NCI-H128 (cell line): Measurements from ENCODE around the gene MAP4.
"Not testable (repeated sequence)": the region's sequence is repeated elsewhere in the genome, so short reads cannot be mapped to it uniquely, and the experiment has no call there.

Source experiments
- DNase-seq: peaks from one replicate; lab custom pipeline; 2025; ENCODE audit not compliant: unreplicated experiment; lab: John Stamatoyannopoulos, UW

Gene MAP4

DNA sequence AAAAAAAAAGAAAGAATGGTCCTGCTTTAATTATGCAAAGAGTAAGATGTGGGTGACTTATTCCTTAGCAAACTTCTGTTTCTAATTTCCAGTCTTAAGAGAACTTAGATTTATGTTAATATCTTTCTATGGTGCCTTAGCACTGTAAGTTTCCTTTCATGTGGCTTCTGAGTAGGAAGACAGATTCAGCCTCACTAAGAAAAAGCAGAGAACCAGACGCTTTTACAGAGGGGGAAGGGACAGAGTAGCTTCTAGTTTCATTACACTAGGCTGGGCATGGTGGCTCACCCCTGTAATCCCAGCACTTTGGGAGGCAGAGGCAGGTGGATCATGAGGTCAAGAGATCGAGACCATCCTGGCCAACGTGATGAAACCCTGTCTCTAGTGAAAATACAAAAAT, 118.3 kb downstream of the MAP4 start:
- DNase-seq, result no peak

DNA sequence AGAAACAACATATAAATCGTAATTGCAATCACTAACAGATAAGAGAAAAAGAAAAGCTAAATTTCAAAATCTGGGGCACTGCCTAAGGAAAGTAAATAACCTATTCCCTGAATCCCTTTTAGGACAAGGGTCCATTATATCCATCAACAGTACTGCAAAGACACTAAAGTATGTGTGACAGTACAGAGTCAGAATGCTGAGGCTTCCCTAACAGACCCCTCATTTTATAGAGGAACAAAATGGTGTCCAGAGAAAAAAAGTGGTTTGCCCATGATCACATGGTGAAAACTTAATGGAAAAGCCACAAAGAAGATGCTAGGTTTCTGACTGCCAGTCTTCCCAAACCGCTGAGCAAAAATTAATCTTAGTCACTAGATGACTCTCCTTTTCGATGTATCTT, 119.5 kb downstream of the MAP4 start:
- no peak for DNase-seq

DNA sequence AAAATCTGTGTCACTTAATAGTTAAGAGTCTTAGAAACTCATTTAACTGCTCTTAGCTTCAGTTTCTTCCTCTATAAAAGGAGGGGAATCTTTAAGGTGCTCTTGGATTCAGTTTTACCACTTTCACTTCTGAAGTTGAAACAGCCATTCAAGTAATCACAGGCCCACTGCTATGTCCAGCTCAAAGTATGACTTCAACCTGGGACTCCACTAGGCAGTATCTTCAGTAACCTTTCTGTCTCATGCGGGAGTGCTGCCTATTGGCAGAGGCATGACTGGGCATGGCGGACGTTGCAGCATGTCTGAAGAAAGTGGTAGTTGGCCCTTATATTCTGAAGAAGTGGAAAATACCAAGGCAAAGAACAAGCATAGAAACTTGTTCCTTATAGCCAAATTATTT, 121.0 kb downstream of the MAP4 start:
- no peak for DNase-seq

DNA sequence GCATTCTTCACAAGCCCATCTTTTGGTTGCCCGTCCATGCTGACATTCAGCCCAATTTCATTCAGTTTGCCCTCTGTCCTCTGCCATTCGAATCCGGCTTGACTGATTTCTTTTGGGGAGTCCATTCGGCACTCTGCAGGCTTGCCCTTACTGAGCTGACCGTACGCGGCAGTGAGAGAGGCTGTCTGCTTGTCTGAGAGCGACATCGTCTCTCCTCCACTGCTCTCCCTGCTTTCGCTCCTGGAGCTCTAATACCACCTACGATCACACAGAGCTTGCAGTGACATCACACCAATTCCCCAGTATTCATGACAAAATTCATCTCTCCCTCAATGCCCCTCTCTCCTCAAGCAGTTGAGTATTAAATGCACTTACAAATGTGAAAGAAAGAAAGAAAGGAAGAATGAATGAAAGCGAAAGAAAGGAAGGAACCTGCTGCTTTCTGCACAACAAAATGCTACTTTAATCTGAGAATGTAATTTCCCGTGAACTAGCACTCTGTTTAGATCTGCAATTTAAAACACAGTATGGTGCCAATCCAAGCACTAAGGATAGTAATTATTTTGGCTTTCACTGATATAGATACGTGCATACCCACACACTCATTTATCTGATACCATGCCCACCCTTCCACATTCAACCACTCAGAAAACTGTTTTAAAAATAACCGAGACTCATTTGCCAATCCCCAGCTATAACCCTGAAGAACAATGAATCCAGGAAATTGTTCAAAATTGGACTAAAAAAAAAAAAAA, 123.8 kb downstream of the MAP4 start:
- no peak for DNase-seq

DNA sequence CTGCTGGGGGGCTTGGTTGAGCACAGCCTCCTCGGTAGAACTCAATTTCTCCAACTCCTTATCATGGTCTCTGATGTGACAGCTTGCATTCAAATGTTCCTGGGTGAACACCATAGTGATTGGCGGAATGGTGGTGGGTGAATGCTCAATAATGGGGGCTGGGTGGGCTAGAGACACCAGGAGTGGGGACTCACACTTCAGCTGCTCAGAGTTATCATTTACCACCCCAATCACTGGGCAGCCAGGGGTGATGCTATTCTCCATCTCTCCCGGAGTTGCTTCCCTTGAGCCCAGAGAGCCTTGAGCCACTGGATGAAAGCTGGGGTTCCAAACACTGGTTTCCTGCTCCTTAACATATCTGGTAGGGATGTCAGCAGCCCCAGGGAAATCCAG, 124.6 kb downstream of the MAP4 start:
- DNase-seq, result no peak

DNA sequence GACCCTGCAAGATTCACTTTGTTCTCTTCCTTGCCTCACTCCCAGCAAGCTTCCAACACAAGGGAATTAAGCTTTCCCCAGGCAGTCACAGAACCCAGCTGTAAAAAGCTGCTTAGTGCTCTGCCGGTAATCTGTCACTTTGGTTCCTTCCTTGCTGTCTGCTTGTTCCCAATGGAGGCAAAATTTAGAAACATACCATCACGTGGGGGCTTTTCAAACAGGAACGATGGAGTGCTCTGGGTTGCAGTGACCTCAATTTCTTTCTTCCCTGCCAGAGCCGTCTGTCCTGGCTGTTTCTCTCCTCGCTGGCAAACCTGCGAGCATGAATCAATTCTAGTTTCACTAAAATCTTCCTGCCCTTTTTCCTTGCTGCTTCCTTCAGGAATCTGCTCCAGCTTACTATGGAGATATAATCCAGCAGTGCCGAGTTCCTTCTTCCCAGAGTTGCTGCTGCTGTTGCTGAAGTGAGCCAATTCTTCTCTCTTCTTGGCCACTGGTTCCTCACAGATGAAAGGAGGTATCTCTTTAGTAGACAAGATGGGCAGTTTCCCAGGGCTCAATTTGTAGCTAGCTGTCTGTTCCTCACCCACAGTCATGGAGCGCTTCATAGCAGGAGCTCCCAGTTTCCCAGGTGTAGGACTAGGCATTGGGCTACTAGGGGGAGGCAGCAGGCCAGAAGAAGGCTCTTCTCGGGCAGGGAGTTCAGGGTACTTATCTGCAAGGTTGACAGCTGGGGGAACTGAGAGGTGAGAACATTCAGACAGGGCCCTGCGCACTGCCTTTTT, 125.2 kb downstream of the MAP4 start:
- no peak for DNase-seq

DNA sequence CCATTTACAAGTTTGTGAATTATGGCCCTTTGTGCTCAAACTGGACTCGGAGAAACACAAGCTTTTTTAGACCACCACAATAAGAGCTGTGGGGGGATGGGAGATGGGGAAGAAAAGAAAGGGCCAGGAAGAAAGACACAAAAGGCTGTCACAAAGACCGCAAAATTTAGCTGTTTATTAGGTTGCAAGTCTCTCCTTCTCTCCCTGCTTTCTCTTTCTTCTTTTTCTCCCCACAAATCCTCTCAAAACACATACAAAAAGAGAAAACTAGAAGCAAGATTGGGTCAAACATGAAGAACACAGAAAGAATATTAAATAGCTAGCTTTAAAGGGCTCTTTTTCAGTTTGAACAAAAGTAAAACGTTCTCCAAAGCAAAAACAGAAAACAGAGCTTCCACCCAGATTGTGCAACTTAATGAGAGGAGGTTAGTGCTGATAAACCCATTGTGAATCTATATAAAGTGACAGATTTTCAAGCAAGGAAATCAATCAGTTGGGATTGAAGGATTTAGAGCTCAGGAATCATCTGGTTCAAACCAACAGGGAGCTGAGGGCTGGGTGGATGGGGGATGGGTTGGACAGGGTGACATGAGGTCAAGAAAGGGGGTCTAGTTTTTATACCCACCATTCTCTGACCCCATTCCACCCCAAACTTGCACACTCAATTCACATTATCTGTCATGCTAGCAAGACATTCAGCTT, 125.9 kb downstream of the MAP4 start:
- no peak for DNase-seq

DNA sequence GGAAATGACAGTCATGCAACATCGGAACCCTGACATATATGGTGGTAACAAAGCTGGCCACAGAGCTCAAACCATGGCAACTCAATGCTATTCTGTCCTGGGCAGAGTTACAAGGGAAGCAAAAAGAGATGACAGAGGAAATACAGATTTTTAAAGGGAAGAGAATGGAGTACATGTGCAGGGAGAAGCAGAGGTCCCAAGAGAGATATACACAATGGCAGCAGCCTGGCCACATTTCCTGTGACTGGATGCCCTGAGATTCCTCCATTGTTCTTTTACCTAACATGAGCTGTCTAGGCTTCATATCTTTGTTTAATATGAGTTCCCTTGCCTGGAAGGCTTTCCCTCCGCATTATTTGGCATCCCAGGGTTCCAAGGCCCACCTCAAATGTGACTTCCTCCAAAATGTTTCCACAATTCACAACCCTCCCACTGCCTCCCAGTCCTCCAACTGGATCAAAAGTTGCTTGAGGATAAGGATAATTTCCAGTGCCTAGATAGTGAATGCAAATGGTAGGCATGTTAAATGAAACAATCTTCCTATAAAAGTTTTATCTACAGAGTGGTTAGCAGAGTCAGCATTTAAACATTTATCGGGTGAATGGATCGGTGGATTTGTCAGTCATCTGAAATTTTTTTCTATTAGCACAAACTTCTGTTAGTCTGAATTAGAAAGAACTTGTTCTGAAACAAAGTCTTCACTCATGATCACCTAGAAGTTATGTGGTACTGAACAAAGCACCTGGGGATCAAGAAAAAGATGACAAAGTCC, 127.0 kb downstream of the MAP4 start:
- no peak for DNase-seq

DNA sequence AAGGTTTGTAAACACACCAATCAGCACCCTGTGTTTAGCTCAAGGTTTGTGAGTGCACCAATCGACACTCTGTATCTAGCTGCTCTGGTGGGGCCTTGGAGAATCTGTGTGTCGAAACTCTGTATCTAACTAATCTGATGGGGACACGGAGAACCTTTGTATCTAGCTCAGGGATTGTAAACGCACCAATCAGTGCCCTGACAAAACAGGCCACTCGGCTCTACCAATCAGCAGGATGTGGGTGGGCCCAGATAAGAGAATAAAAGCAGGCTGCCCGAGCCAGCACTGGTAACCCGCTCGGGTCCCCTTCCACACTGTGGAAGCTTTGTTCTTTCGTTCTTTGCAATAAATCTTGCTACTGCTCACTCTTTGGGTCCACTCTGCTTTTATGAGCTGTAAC, 128.2 kb downstream of the MAP4 start:
- not testable (repeated sequence) for DNase-seq

DNA sequence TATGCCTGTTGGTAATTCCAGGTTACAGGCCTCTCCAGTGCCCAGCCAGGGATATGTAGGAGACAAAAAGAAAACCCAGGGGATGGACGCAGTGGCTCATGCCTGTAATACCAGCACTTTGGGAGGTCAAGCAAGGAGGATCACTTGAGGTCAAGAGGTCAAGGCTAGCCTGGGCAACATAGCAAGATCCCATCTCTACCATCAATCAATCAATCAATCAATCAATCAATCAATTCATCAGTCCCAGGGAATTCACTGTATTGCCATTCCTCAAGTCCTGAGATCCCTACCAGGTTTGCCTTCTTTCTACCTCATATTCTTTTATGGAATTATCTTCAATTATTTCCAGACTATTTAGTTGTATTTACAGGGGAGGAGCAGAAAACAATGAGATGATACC, 131.0 kb downstream of the MAP4 start:
- no peak for DNase-seq

DNA sequence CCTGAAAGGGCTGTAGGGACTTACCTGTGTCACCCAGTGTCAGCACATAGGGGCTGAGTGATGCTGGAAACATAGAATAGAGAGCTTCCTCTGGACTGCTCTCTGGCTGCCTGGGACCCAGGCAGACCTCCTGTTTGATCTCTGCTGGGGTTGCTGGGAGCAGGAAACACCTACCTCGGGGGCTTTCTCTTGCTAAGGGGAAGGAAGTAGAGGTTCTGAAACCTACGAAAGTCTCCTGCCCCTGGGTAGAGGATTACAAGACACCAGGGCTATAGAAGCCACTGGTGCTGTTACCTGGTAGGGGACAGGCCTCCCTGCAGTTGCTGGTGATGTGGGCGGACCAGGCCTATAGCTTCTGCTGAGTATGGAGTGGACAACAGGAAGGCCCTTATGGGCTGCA, 131.6 kb downstream of the MAP4 start:
- DNase-seq, result no peak

DNA sequence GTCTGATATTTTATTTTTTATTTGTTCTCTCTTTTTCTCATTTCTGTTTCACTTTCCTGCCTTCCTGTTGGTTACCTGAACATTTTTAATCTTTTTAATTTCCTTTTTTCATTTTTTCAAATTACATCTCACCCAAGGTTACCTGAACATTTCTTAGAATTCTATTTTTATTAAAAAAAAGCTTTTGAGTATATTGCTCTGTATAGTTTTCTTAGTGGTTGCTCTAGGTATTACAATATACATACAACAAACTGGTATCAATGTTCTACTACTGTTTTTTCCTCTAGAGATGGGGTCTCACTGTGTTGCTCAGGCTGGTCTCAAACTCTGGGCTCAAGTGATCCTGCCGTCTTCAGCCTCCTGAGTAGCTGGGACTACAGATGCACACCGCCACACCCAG, 133.9 kb downstream of the MAP4 start:
- DNase-seq, result no peak

DNA sequence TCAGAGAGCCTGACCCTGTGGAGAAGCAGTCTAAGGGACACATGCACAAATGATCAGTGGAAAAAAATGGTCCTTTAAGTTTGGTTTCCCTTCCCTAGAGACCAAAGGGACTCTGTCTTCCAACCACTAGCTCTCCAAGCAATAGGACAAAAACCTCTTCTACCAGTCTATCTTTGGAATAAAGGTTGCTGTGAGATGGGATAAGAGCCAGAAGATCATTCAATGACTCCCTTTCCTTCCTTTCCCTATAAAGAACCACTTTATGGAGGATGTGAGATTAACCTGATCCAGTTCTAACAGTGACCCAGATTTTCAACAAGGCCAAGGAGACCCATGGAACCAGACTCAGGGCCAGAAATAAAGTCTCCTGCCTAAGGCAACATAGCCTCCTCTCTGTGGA, 138.5 kb downstream of the MAP4 start:
- no peak for DNase-seq

DNA sequence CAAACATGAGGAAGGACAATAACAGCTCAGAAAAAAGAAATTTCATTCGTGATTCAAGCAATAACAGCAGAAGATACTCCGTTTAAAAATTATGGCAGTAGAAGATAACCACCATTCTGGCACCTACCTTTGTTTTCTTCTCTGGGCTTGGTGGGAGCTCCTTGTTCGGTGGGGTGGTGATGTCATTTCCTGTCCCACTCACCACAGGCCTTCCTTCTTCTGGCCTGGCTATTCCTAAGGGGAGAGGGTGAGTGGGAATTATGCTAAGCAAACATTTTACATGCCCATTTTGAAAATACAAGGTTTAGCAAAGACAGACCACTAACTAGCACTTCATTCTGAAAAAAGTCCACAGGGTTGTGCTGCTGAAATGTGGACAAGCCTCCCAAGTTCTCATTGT, 138.9 kb downstream of the MAP4 start:
- DNase-seq, result no peak

DNA sequence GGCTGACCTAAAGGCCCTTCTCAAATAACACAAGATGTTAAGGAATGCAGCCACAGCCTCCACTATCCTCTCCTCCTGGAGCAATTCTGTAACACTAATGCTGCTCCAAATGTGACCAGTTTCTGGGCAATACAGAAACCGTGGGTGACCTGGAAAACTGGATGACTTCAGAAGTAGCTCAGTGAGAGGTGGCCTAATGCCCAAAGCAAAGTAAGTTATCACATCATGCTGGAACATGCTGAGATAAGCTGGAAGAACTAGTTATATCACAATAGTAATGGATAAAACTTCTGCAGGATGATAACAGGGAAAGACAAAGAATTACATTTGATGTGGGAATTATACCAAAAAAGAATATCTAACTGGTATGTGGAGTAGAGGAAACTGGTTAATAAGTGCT, 141.3 kb downstream of the MAP4 start:
- no peak for DNase-seq

DNA sequence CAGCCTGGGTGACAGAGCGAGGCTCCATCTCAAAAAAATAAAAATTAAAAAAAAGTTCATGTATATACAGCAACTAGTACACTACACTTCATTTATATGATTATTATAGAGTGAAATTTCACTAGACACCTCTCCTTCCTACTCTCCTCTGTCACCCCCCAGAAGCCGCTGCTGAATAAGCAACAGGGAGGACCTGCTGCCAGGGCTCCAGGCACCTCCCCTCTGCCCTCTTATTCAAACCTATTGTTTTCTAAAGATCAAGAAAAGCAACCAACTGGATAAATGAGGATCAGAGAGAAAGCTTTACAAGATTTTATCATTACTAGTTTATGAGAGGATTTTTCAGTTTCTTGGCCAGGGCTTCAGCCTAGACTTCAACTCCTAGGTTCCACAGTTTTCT, 141.8 kb downstream of the MAP4 start:
- DNase-seq, result no peak

DNA sequence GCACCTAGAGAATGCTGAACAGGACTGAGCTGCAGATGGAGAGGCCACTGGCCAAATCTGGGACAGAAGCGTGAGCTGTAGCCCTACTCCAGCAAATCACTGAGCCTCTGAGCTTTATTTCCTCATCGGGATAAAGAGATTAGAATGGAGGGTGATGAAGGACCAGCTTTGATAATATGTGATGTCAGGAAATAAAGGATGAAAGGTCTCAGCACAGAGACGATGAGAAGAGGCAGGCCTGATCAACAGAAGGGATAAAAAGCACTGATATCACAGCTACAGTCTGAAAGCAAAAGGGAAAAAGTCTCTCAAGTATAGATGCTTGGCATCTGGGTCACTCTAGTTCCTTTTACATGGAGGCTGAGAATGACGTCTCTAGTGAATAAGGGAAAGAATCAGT, 143.3 kb downstream of the MAP4 start:
- no peak for DNase-seq

DNA sequence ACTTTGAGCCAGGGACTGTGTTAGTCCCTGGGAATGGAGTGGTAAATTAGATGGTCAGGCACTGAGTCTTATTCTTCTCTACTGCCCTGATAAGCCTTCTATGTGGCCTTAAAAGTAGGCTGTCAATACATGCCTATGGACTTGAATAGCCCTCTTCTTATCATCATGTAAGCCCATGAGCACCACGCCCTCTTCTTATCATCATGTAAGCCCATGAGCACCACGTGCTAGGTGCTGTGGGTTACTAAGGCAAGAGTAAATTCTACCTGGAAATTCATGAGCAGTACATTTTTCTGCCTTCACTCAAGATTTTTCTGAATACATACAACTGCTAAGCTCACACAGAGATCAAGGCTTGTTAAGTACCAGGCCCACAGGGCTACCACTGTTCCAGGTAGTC, 144.8 kb downstream of the MAP4 start:
- no peak for DNase-seq

DNA sequence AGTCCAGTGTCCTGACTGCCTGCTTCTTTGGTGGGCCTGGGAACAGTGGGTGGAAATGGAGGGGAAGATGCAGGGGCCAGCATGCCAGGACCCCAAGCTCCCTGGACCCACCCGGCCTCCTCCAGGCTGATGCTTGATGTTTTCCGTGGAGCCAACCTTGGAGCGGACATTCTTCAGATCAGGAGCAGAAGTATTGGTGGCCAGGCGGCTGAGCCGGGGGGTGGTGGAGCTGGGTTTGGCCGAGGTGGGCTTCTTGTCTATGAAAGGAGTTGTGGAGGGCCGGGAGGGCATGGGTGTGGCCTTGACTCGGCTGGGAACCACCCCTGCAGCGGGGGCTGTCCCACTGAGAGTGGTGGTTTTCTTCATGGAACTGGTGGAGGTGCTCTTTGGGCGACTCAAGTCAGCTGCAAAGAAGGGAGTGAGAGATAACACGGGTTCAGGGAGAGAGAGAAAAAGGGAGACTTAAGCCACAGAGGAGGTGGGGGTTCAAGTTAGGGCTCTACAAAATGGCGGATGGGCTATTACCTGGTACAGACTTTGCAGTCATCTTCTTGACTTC, 145.4 kb downstream of the MAP4 start:
- no peak for DNase-seq

DNA sequence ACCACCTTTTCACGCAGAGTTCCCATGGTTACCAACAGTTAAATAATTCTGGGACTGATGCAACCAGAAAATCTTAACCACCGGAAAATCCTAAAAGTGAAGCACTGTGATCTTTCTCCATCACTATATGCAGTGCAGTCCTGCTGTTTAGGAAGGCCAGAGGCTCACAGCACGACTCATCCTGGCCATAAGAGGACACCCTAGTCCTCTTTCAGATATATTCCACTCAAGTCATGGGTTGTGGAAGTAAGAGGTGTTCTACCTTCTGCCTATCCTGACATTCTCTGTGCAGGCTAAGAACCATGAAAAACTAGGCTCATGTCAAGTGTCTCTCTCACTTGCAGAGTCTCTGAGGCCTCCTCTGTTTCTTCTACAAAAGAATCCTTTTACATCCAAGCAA, 146.1 kb downstream of the MAP4 start:
- DNase-seq, result no peak

DNA sequence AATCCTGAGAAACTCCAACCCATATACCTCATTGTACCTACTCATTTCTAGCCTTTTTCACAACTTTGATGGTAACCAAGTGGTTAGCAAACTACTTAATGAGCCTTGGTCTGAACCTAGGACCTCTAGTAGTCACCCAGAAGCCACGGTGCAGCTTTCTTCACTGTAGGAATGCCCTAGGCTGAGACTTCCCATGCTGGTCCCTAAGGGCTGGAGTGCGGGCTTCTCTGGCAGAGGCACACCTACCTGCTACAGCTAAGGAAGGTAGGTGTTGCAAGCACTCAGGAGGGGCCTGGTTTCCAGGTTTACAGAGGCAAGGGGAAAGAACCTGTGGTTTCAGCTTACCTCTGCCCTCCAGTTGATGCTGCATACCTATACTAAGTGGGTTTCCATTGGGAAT, 147.9 kb downstream of the MAP4 start:
- DNase-seq, result no peak
